Spinal cord (tissue), 10 donors: ENCODE results near the gene CSDE1. TPM values are rescaled to one million over a fixed set of nuclear protein-coding genes. Genes with fewer than 3 reads are reported as not detected.

Experiments used
- DNase-seq, 6 donors: peaks; one replicate each; pipeline versions ENCODE4 v3.0.0 to v3.0.0-alpha.2; 2013 to 2015; ENCODE audit warnings: low spot score in 6 of 6, low read depth in 4 of 6
- H3K27ac ChIP-seq: one replicate; pipeline ENCODE4 v1.5.1; 2013; ENCODE audit warnings: low read depth, low read length, control low read depth
- H3K27me3 ChIP-seq: one replicate; pipeline ENCODE4 v1.6.1; 2013; ENCODE audit warnings: low read length; ENCODE audit not compliant: control insufficient read depth, insufficient read depth
- H3K36me3 ChIP-seq: one replicate; pipeline ENCODE4 v1.6.1; 2013; ENCODE audit warnings: low read length; ENCODE audit not compliant: control insufficient read depth, insufficient read depth
- H3K4me1 ChIP-seq: one replicate; pipeline ENCODE4 v1.6.1; 2013; ENCODE audit warnings: low read length; ENCODE audit not compliant: control insufficient read depth, insufficient read depth
- H3K4me3 ChIP-seq: one replicate; pipeline ENCODE4 v1.5.1; 2013; ENCODE audit warnings: low read depth, low read length, control low read depth
- H3K9me3 ChIP-seq: one replicate; pipeline ENCODE4 v1.6.1; 2013; ENCODE audit warnings: low read length; ENCODE audit not compliant: control insufficient read depth, insufficient read depth
- WGBS: methylation state at CpG from one replicate; pipeline ENCODE4 v1.1.5; 2013; ENCODE audit warnings: missing lambda C conversion rate; ENCODE audit not compliant: insufficient coverage; 5-methylcytosine and 5-hydroxymethylcytosine counted together
- polyA plus RNA-seq, 2 donors: library from polyadenylated mRNA; unstranded; fragments of 120-200 nt; gene quantifications; one replicate each; pipeline ENCODE4 v1.2.1, GENCODE V29; 2013; ENCODE audit not compliant: insufficient read length in 2 of 2
- total RNA-seq, 2 donors: library from RNA; depleted of rRNA in 1 of 2; stranded (reverse); fragments of 120-200 nt in 1 of 2; fragments of >200 nt in 1 of 2; gene quantifications; one replicate each; pipeline versions ENCODE4 v1.2.3 to v1.2.4, GENCODE V29; 2013 to 2014
- donor health status: healthy.

The CSDE1 gene
- total and polyA plus RNA-seq, 4 donors = 260 to 727 (median 318) TPM

DNA sequence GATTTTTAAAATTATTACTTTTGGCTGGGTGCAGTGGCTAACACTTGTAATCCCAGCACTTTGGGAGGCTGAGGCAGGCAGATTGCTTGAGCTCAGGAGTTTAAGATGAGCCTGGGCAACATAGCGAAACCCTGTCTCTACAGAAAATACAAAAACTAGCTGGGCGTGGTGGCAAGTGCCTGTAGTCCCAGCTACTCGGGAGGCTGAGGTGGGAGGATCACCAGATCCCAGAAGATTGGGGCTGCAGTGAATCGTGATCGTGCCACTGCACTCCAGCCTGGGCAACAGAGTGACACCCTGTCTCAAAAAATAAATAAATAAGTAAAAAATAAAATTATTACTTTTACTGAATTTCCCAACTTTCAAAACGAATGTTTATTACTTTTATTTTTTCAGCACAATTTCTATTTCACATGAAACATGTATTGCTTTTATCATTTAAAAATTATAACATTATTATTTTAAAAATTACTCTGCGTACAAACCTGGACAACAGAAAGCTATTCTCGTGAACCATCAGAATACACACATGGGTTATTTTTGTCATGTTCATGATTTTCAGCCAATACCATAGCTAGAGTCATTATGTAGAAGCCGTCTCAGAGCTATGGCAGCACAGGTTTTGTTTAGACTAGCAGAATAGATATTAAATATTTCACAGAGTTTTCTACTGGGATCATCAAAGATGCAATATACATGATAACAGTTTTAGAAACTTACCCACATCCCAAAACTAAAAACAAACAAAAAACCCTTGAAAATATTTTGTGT is 63.1 kb downstream of the CSDE1 start:
- Histone ChIP-seq H3K9me3 (no peaks in the 10 kb centered on the region), H3K36me3 (no peaks in the 10 kb centered on the region), H3K4me1 (no peaks in the 10 kb centered on the region), H3K4me3 (no peak overlapping the region), H3K27ac (no peak overlapping the region), H3K27me3 (no peaks in the 10 kb centered on the region)
- 100% methylated on average over 2 of the region's 9 CpGs for WGBS
- no peak for DNase-seq

DNA sequence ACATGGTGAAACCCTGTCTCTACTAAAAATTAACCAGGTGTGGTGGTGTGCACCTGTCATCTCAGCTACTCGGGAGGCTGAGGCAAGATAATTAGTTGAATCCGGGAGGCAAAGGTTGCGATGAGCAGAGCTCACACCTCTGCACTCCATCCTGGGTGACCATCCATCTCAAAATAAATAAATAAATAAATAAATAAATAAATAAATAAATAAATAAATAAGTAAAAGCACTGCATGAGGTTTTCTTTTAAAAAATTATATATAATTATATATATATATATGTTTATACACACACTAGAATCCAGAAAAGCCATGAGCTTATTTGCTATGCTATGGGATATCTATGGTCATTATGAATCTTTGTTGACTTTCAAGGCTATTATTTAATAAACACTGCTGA is 64.8 kb downstream of the CSDE1 start:
- H3K27ac ChIP-seq = no peak overlapping the region
- DNase-seq = no peak
- H3K9me3 ChIP-seq = no peaks in the 10 kb centered on the region
- no peaks in the 10 kb centered on the region for H3K4me1 ChIP-seq
- H3K27me3 ChIP-seq = no peaks in the 10 kb centered on the region
- H3K36me3 ChIP-seq = no peaks in the 10 kb centered on the region
- no CpG with 5 or more reads among the region's 3 CpGs for WGBS
- H3K4me3 ChIP-seq = no peak overlapping the region

DNA sequence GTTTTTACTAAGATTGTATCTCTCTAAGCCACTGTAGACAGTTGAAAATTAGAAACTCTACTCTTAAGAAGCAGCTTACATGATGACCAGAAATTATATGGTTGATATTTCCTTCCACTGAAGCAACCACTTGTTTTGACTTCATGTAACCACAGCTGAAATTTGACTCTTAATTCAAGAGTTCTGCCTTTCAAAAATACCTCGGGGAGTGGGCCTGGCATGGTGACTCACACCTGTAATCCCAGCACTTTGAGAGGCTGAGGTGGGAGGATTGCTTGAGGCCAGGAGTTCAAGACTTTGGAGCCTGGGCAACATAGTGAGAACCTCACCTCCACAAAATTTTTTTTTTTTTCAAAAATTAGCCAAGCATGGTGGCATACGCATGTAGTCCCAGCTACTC is 66.7 kb downstream of the CSDE1 start:
- Histone ChIP-seq H3K4me3 (no peak overlapping the region), H3K4me1 (no peaks in the 10 kb centered on the region), H3K36me3 (no peaks in the 10 kb centered on the region), H3K9me3 (no peaks in the 10 kb centered on the region), H3K27me3 (peaks cover 3% of the 10 kb centered on the region), H3K27ac (no peak overlapping the region)
- 100% methylated on average over 1 of the region's 2 CpGs for WGBS
- no peak for DNase-seq

GRCh38 chr1:114690148-114690547 is 67.6 kb downstream of the CSDE1 start:
- H3K9me3 ChIP-seq = no peaks in the 10 kb centered on the region
- no peak for DNase-seq
- H3K27ac ChIP-seq = no peak overlapping the region
- WGBS = no CpG with 5 or more reads among the region's 1 CpG
- no peak overlapping the region for H3K4me3 ChIP-seq
- no peaks in the 10 kb centered on the region for H3K36me3 ChIP-seq
- no peaks in the 10 kb centered on the region for H3K4me1 ChIP-seq
- peaks cover 3% of the 10 kb centered on the region for H3K27me3 ChIP-seq

GRCh38 chr1:114688526-114688925 is 69.3 kb downstream of the CSDE1 start:
- no peaks in the 10 kb centered on the region for H3K4me1 ChIP-seq
- peaks cover 3% of the 10 kb centered on the region for H3K27me3 ChIP-seq
- DNase-seq = no peak
- H3K36me3 ChIP-seq = no peaks in the 10 kb centered on the region
- H3K4me3 ChIP-seq = no peak overlapping the region
- WGBS = 100% methylated on average over 1 of the region's 4 CpGs
- H3K9me3 ChIP-seq = no peaks in the 10 kb centered on the region
- H3K27ac ChIP-seq = no peak overlapping the region

GRCh38 chr1:114685851-114686250 is 71.9 kb downstream of the CSDE1 start:
- no peak overlapping the region for H3K27ac ChIP-seq
- no peaks in the 10 kb centered on the region for H3K4me1 ChIP-seq
- H3K27me3 ChIP-seq = peaks cover 3% of the 10 kb centered on the region
- DNase-seq = no peak
- H3K4me3 ChIP-seq = no peak overlapping the region
- H3K36me3 ChIP-seq = no peaks in the 10 kb centered on the region
- no peaks in the 10 kb centered on the region for H3K9me3 ChIP-seq
- 96% methylated on average over 3 of the region's 5 CpGs for WGBS

DNA sequence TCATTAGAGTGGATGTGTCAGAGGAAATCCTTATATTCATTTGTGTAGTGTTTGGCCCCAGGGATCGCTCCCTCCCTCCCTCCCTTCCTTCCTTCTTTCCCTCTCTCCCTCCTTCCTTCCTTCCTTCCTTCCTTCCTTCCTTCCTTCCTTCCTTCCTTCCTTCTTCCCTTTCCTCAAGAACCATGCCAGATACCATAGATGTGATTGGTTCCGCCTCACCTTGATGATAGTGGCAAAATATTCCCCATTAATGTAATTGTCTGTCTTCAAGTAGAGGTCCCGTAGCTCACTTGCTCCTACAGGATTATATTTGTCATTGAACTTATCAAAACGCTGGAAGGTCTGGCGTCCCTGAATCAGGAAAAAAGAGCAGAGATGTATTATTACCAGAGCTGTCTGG is 80.1 kb downstream of the CSDE1 start:
- no peaks in the 10 kb centered on the region for H3K4me1 ChIP-seq
- no peak overlapping the region for H3K27ac ChIP-seq
- no peak overlapping the region for H3K4me3 ChIP-seq
- no peaks in the 10 kb centered on the region for H3K9me3 ChIP-seq
- WGBS = 88% methylated on average over 2 of the region's 5 CpGs
- H3K27me3 ChIP-seq = peaks cover 2% of the 10 kb centered on the region
- no peak for DNase-seq
- H3K36me3 ChIP-seq = no peaks in the 10 kb centered on the region

DNA sequence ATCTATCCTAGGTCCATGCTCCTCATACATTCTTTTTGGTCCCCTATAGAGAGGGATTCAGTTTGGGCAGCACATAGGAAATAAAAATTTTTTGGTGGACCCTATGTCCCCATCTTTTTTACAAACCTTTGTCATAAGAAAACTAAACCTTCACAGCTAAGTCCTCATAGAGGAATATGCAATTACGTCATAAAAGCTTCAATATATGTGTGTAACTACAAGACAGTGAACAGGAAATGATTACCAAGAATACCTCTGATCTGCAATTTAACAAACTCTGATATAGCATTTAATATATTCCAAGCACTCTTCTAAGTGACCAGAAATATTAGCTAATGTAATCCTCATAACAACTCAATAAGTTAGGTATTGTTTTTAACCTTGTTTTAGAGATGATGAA is 81.7 kb downstream of the CSDE1 start:
- no peak overlapping the region for H3K4me3 ChIP-seq
- no peaks in the 10 kb centered on the region for H3K9me3 ChIP-seq
- H3K4me1 ChIP-seq = no peaks in the 10 kb centered on the region
- no peaks in the 10 kb centered on the region for H3K36me3 ChIP-seq
- no peak overlapping the region for H3K27ac ChIP-seq
- peaks cover 2% of the 10 kb centered on the region for H3K27me3 ChIP-seq
- no CpG with 5 or more reads among the region's 1 CpG for WGBS
- no peak for DNase-seq

GRCh38 chr1:114671939-114672275 is 85.9 kb downstream of the CSDE1 start:
- Histone ChIP-seq H3K27ac (no peak overlapping the region), H3K27me3 (peaks cover 12% of the 10 kb centered on the region), H3K4me3 (no peak overlapping the region), H3K4me1 (peaks cover 13% of the 10 kb centered on the region), H3K36me3 (no peaks in the 10 kb centered on the region), H3K9me3 (no peaks in the 10 kb centered on the region)
- no peak for DNase-seq
- WGBS = 88% methylated on average over 4 of the region's 7 CpGs
